Pericardium fibroblast (primary cell): ENCODE data around the gene TFF3. TPM values are rescaled to one million over a fixed set of nuclear protein-coding genes. Genes with fewer than 3 reads are reported as not detected.

Source experiments
- total RNA-seq: library from RNA; depleted of rRNA; stranded (reverse); fragments of >200 nt; gene quantifications from 2 replicates; pipeline ENCODE4 v1.2.3, GENCODE V29; 2015

The TFF3 gene
- 0.82 and 1.4 TPM in 2 replicates for total RNA-seq

GRCh38 chr21:42315296-42315891 lies at the start of gene TFF3:
TFF3 (minus strand) TSS chr21:42315409; CDS start chr21:42315374, 35 bp downstream.

GRCh38 chr21:42350927-42351426 lies 35.8 kb upstream of the TFF3 start, which contains the start of gene TFF2:
TFF2 (minus strand) TSS chr21:42350994; CDS start chr21:42350957, 37 bp downstream.

Other genes starting within 250 kb of the TFF3 start
- not detected in 2 replicates for gene UMODL1, start 244.1 kb downstream of the TFF3 start, total RNA-seq
- gene ABCG1, start 96.3 kb downstream of the TFF3 start, total RNA-seq, result 1.6 and 5.3 TPM in 2 replicates
- gene TFF2, start 35.6 kb upstream of the TFF3 start, total RNA-seq, result not detected in 2 replicates
- gene TFF1, start 51.1 kb upstream of the TFF3 start, total RNA-seq, result not detected in 2 replicates
- not detected in 2 replicates for gene TMPRSS3, start 80.6 kb upstream of the TFF3 start, total RNA-seq
- not detected in 2 replicates for gene UBASH3A, start 88.5 kb upstream of the TFF3 start, total RNA-seq
- 0.23 TPM in 1 of 2 replicates, not detected in the other for gene RSPH1, start 180.8 kb upstream of the TFF3 start, total RNA-seq
- 1.1 and 1.4 TPM in 2 replicates for gene SLC37A1, start 198.4 kb upstream of the TFF3 start, total RNA-seq